Stimulated activated CD4-positive, alpha-beta T cell treated with anti-CD3 and anti-CD28 coated beads, Interleukin-15, amount 100 ng/mL, for 1 hour (primary cell): ENCODE results near the gene RAB7B.
"Not testable (repeated sequence)": the region's sequence is repeated elsewhere in the genome, so short reads cannot be mapped to it uniquely, and the experiment has no call there.

Experiments
- DNase-seq, 2 donors: peaks; one replicate each; pipeline ENCODE4 v3.0.0-alpha.2; 2020; ENCODE audit warnings: low read depth in 1 of 2, low spot score in 1 of 2

The RAB7B gene, protein sequence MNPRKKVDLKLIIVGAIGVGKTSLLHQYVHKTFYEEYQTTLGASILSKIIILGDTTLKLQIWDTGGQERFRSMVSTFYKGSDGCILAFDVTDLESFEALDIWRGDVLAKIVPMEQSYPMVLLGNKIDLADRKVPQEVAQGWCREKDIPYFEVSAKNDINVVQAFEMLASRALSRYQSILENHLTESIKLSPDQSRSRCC

GRCh38 chr1:206002871-206003801, at the start of gene RAB7B:
Gene RAB7B (minus strand): TSS chr1:206003395. CDS start chr1:205994135, 9,260 bp downstream.
- DNase-seq: no peak

- not testable (repeated sequence) for DNase-seq
Measured at GRCh38 chr1:206052231-206052865, 49.2 kb upstream of the RAB7B start.

DNA sequence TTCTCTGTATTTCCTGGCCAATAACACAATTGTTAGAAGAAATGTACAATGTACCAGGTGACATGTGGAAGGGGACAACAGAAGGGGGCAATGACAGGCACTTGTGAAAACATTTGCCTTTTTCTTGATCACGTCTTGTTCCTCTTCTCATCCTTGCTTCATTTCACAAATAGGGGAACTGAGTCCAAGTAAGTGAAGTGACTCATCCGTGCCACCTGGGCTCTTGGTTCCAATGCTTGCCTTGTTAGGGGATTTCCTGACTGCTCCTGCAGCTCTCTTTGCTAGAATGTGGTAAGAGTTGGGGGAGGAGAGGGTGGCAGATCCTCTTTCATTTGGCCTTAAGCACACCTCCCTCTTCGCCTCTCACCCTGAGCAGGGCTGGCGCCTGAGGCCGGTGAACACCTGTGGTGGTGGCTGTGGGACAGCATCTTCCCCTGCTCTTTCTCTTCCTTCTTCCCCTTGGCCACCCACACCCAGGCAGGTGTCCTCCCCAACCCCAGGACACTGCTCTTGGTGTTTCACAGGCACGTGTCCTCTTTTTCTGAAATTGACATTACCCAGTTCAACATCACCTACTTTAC, 47.5 kb upstream of the RAB7B start:
- peak in 1 of 2 donors; percentile 10 for DNase-seq

DNA sequence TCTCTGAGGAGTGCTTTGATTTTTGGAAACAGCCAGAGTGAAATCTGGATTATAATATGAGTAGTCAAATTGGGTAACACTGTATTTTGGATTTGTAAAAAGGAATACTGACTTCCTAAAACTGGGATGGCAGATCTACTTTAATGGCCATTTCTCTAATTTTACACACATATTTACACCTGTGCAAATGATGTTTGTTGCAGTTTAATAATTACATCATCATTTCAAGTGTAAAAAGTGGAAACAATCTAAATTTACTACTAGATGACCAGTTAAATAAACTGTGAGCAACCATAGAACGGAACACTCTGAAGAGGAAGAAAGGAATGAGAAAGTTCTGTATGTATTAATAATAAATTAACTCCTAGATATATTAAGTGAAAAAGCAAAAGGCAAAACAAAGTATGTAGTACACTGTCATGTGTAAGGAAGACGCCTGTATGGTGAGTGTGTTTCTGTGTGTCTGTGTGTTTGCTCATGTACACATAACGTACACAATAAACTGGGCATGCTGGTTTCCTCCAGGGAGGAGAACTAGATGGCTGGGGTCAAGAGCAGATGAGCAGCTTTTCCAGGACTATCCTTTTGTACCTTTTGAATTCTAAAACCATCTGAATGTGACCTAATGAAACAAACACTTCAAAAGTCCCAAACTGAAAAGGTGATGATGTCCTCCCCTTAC, 46.9 kb upstream of the RAB7B start:
- no peak for DNase-seq

DNA sequence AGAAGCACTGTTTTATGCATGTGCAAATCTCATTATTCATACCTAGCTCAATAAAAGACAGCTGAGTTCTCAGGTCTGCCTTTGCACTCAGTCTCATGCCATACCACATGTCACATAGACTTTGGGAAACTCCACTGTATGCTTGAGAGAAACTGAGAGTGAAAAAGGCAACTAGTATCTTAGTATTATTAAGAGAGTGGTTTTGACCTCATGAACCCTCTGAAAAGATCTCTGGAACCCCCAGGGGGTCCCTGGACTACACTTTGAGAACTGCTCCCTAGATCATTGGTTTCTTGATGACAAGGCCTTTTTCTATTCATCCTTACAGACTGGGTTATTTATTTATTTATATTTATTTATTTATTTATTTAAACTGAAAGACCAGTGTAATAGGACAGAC, 46.1 kb upstream of the RAB7B start:
- no peak for DNase-seq

DNA sequence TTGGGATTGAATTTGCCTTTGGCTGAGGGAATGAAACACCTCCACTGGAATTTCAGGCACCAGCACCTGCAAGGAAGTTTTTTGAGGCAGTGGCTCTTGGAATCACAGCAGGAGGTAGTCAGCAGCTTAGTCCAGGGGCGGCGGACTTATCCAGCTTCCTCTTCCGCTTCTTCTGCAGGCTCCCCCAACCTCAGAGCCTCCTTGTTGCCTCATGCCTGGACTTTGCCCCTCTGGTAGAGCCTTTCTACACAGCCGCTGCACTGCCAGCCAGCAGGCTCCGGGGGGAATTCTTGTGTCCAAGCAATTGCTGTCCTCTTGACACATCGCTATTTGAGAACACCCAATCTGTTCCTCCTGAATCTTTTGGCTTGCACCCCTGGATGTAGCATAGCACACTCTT, 45.4 kb upstream of the RAB7B start:
- DNase-seq: no peak

GRCh38 chr1:206047271-206047670, 44.1 kb upstream of the RAB7B start:
- DNase-seq: no peak

GRCh38 chr1:206041640-206042039, 38.4 kb upstream of the RAB7B start:
- no peak for DNase-seq

GRCh38 chr1:206040328-206040727, 37.1 kb upstream of the RAB7B start:
- no peak for DNase-seq

GRCh38 chr1:206039046-206039973, 36.1 kb upstream of the RAB7B start:
- DNase-seq: no peak

- DNase-seq: no peak
Measured at GRCh38 chr1:206037581-206037980, 34.4 kb upstream of the RAB7B start.

GRCh38 chr1:206036663-206037455, 33.7 kb upstream of the RAB7B start:
- DNase-seq: no peak

- no peak for DNase-seq
Measured at GRCh38 chr1:206035027-206035426, 31.8 kb upstream of the RAB7B start.

DNA sequence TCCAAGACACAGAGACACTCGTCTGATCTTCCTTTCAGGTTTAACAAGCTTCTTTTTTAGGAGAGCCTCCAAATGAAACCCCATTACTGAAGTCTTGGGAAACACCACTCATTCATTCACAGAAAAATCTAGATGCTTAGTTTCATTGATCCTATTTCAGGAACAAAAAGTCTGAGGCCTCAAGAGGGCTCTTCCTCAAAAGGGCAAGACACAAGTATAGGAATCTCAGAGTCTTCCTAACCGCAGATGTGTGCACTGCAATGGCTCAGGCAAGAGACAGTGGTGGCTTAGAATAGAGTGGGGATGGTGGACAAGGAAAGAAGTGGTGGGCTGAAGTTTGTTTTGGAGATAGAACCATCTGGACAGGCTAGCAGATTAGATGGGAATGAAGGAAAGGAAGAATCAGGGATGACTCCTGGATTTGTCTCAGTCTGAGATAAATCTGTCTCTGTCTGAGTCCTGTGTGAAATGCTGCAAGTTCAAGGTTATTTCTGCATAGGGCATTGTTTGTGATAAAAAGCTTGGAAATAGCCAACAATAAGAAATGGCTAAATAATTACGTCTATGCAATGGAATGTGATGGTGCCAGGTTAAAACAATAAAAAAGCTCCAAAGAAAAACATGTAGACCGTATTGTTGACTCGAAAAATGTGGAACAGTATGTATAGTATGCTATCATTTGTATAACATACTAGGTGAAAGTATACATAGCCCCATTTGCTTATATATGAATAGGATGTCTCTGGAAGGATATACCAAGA, 29.4 kb upstream of the RAB7B start:
- no peak for DNase-seq

- peak; percentile 29 to 38 for DNase-seq
Measured at GRCh38 chr1:206030714-206031113, 27.5 kb upstream of the RAB7B start.

DNA sequence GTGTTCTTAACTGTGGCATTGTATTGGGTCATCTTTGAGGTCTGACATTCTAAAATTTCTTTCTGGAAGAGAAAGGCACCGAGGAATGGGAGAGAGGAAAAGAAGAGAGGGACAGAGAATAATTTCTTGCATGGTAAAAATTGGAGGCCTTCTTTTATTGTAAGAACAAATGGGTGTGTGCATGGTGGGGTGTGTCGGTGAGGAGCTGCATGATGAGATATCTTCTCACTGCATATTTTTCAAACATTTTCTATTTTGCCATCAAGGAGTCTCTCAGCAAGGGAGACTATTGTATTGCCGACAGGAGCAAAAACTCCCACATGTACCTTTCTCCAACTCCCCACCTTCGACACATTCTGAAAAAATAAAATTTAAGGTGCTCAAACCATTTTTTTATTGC, 27.0 kb upstream of the RAB7B start:
- DNase-seq: no peak

- DNase-seq: no peak
Measured at GRCh38 chr1:206029484-206029883, 26.3 kb upstream of the RAB7B start.

DNA sequence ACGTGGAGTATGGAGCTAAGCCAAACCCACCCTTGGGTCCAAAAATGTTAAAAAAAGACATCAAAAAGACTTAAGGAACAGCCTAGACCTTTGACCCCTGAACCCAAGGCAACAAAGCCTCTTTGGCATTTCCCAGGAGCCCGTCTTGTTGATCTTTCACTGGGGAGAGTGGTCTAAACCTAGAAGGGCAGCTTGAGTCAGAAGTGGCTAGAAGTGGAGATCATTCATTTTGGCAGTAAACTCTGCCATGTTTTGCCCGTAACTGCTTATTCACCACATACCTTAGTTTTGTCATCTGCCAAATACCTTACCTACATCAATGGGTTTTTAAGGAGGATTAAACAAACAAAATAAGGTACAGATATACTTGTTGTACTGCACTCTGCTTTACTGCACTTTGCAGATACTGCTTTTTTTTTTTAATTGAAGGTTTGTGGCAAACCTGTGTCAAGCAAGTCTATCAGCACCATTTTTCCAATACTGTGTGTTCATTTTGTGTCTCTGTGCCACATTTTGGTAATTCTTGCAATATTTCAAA, 22.2 kb upstream of the RAB7B start:
- DNase-seq: no peak
